Amygdala (tissue), 56 donors: ENCODE measurements around the gene HPSE.

Experiments
- DNase-seq, 56 donors: peaks; one replicate each; lab custom pipeline; 2025; lab: John Stamatoyannopoulos, UW

The HPSE gene

DNA sequence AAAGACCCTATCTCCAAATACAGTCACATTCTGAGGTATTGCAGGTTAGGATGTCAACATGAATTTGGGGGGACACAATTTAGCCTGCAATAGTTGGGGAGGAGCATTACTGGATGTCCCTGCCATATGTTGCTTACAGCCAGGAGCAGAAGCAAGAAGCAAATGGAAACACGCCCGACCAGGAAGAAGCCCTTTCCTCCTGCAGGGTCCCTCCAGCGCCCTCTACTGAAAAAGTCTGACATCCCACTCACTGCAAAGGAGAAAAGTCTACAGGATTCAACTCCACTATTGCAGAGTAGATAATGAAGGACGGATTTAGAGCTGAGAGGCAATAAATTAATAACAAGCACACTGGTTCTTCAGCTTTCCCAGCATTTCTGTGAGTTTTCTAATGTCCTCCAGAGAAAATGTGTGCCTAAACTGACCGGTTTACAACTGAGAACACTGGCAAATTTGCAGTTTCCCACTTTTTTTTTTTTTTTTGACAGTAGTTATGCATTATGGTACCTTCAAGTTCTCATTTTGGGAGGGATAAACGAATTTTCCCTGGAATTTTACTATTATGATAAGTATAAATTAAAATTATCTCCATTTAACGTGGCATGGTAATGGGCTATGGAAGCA lies 81.8 kb downstream of the HPSE start:
- DNase-seq, result peak in 20 of 56 donors; percentile 2 to 49 (median 12)

DNA sequence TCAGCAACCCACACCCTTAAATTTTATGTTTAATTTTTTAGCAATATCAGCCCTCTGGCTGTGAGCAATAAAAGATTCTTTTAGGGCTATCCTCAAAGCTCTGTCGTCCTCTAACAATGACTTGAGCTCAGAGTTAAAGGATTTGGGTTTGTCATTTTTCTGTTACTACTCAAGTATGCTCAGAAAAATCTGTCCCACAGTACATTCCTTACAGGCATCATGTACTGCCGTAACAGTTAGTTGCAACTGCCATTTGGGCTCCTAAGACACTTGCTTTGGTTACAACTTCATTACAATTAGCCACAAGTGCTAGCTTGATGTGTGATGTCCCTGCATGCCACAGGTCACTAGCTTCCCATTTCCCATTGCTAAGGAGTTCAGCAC lies 83.2 kb downstream of the HPSE start:
- DNase-seq, result no peak

DNA sequence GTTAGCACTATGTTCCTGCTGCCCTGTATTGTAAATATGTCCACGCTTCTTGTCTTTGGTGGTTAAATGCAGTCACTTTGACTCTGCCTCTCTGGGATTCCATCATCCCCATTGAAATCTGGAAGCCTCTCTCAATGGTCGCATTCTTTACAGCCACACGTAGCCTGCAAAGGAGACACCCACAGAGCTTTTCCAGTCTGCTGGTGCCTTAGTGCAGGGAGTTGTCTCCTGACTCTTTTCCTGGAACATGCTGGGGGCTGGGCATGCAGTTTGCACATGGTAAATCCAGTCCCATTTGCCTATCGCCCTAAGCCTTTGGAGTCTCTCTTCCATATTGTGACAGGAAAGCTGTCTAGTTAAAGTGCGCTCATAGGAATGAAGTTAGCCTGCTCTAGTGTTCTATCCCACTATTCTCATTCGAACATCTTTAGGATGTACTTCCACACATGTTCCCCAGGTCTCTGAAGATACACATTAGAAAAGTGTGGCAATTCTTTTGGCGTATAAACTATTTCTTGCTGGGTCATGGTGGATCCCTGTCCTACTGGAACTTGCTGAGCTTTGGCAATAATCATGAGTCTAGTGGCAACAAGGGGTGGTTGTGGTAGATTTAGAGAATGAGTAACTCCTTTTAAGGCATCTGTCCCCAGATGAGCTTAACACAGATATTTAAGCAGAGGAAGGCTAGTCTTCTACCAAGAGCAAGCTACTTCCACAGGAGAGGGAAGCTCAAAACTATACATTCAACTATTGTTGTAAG lies 83.8 kb downstream of the HPSE start:
- no peak for DNase-seq

- no peak for DNase-seq
Measured at GRCh38 chr4:83248486-83248885, 86.2 kb downstream of the HPSE start.

DNA sequence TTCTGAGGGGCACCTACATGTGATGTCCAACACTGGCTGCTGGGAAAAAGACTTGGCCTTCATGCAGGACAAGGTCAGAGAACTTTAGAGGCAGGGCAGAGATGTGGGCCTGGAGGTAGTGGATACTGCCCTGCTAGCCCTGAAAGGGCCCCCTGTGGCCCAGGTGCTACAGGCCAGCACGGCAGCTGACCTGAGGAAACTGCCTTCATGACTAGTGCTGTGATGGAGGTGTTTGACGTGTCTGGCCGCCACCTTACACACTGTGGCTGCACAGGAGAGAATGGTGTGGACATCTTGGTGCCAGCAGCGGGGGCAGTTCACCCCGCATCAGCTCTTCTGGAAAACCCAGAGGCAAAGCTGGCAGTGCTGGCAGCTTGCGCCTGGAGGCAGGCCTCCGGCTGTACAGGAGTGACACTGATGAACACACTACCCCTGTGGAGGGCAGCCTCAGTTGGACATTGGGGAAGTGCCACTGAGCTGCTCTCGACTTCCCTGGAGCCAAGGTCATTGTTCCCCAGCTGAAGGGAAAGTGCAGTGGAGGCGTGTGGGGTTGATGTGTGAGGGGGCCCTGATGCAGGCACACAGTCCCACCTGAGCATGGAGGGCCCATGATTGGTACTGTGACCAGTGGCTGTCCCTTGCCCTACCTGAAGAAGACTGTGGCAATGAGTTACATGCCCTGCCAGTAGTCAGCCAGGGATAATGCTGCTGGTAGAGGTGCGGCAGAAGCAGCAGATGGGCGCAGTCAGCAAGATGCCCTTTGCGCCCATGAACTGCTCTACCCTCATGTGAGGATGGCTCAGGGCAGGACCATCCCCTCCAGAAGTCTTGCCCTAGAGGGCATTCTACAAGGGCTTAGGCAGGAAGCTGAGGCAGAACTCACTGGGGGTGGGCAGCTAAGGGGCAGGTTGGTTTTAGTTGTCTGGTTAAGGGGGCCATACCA lies 87.0 kb downstream of the HPSE start:
- peak in 1 of 56 donors; percentile 3 for DNase-seq
